AG09319 (cell line): ENCODE data around the gene TSKU.

Experiments used
- DNase-seq: peaks from one replicate; pipeline ENCODE4 v3.0.0-alpha.2; 2010; ENCODE audit warnings: low read depth; ENCODE audit errors: extremely low read depth
- TF ChIP-seq, protein P1 (sequence below): IDR thresholded peaks from 2 replicates; pipeline ENCODE4 v1.5.1; 2011; ENCODE audit warnings: low read depth, mild to moderate bottlenecking, inconsistent platforms, low read length, moderate library complexity

Gene TSKU

DNA sequence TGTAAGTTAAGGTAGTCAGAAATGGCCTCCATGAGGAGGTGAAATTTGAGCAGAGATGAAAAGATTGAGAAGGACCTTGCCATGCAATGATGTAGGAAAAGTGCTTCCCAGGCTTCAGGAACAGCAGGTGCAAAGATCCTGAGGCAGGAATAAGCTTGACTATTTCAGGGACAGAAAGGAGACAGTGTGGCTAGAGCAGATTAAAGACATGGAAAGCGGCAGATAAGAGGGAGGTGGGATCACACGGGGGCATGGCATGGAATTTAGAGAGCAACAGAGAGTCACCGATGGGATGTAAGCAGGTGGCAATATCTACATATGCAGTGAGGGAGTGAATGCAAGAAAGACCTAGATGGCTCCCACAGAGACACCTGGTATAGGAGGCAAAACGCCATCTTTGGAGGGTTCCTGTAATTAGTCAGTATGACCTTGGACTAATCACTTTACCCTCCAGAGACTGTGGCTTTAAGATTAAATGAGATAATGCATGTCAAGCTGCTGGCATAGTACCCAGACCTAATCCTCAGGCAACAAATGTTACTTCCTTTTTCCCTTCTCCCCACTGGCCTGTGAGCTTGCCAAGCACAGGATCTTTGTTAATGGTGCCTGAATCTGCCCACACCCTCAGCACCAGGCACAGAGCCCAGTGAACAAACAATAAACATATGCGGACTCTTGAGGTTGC, 52.9 kb downstream of the TSKU start:
- DNase-seq, result peak; percentile 93
- TF ChIP-seq, protein P1, sequence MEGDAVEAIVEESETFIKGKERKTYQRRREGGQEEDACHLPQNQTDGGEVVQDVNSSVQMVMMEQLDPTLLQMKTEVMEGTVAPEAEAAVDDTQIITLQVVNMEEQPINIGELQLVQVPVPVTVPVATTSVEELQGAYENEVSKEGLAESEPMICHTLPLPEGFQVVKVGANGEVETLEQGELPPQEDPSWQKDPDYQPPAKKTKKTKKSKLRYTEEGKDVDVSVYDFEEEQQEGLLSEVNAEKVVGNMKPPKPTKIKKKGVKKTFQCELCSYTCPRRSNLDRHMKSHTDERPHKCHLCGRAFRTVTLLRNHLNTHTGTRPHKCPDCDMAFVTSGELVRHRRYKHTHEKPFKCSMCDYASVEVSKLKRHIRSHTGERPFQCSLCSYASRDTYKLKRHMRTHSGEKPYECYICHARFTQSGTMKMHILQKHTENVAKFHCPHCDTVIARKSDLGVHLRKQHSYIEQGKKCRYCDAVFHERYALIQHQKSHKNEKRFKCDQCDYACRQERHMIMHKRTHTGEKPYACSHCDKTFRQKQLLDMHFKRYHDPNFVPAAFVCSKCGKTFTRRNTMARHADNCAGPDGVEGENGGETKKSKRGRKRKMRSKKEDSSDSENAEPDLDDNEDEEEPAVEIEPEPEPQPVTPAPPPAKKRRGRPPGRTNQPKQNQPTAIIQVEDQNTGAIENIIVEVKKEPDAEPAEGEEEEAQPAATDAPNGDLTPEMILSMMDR, result no peak

DNA sequence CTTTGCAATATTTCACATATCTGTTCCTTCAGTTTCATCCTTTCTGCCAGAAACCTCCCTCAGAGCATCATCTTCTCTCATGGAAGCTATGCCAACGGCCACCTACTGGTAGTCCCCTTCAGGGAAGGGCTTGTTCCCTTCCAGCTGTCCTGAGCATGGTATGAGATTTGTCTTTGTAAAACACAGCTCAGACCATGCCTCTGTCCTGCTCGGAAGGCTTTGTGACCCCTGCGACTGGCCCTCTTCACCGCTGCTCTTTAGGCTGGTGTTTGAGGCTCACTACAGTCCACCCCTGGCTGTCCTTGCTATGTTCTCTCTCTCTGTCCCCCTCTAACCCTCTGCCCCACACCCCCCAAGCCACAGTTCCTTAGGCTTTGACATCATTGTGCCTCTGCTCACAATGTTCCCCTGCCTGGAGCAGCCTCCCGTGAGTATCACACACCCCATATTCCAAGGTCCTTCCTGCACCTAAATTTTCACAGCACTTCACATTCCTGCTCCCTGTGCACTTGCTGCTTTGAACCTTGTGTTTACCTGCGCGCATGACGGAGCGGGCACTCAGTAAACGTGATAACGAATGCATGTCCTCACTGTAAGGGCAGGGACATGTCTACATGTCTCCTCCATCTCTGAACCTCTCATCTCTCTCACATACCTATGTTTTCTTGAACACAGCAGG, 53.6 kb downstream of the TSKU start:
- no peak for DNase-seq
- TF ChIP-seq, protein P1, result peak; percentile 51

DNA sequence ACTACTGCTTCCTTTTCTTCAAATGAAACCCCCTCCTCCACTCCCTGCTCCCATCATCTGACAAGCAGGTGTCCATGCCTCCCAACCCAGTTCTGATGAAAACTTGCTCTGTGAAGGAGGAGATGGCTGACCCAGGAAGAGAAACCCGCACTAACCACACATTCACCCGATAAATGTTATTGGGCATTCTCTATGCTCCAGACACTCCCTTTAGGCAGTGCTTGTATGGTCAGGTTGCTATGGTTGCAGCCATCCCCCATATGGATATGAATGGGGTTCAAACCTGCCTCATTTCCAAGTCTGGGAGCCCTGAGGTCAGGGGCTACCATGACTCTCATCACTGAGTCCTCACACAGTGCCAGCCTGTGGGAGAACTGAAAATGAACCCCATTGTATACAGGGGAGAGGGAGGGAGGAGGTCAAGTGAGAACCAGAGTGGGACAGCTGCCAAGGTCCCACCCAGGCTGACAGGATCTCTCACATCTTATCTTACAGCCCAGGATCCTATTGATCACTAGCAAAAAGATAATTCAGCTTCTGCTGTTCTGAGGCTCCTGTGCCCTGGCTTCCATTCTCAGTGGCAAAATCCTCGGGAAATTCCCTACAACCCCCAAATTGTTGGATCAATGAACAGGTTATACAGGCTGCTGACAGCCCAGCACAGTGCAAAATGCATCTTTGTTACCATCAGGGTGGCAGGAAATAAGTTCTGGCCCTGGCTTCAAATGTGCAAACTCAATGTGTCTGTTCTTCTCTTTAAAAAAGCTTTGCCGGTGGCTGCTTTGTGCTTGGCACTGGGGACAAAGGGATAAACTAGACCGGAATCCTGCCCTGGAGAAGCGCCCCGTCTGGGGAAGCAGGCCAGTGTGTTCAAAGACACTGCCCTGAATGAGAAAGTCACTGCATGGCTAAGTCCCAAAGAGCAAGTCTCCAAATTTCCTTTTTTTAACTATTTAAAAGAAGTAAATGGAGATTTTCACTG, 54.8 kb downstream of the TSKU start:
- TF ChIP-seq, protein P1, result no peak
- DNase-seq, result no peak

DNA sequence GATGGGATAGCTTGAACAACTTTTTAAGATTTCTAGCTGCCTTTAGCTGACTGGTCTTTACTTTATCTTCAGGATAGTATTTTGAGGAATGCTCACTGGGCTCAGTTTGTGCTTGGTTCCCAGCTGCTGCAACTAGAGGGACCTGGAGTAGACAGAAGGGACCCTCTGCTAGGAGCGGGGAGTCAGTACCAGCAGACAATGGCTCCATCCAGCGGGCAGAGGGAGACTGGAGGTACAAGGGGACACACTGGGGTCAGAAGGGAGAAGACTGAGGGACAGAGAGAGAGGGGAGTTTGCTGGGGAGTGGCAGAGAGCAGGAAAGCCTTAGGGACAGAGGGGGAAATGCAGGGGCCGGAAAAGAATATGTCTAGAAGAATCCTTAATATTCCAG, 55.5 kb downstream of the TSKU start:
- no peak for DNase-seq
- TF ChIP-seq, protein P1, result peak; percentile 29

DNA sequence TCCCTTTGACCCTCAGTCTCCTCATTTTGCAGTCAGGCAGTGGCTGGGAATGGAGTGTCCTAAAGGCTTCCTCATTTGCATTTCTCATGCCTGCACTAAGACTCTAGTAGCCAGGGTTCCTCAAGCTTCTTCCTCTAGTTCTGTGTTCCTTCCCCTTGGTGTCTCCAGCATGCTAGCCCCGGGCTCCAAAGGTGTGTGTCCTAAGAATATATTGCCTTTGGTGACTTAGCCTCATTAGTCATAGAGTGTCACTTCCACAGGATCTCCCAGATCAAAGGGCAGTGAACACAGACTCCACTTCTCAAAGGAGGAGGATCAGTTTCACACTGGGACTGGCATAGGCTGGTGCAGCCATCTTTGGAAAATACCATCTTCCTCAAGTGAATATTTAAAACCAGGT, 56.2 kb downstream of the TSKU start:
- no peak for DNase-seq
- TF ChIP-seq, protein P1, result no peak

DNA sequence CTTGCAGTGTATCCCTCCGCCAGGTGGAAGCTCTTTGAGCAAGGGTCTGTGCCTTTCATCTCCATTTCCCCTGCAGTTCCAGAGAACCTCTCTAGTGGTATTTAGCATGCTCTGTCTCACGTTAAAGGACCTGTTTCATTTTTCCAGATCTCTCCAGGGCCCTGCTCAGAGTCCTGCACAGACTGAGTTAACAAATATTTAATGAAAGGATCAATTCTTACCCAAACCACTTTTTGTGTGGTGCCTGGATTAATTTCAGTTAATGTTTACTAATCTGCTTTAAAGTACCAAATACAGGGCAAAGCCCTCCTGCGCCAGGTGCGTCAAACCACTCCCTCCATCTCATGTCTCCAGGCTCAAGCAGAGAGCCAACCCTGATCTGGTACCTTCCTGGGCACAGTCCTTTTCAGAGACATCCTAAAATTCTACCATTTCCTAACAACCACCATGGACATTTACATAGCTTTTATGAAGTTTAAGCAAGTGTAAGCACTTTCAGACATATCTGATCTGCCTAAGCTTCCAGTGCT, 58.8 kb downstream of the TSKU start:
- DNase-seq, result no peak
- TF ChIP-seq, protein P1, result no peak

DNA sequence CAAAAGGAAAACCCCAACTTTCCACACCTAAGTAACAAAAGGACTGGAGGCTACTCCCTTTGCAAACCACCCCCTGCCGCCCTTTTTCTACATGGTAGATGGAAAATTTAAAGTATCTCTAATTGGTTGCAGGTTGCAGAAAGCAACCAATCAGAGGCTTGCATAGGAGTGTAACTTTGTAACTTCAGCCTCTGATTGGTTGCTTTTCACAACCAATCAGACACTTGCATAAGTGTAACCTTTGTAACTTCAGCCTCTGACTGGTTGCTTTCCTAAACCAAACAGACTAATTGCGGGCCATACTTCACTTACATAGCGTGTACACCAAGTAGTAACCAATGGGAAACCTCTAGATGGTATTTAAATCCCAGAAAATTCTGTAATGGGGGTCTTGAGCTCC, 60.8 kb downstream of the TSKU start:
- TF ChIP-seq, protein P1, result no peak
- DNase-seq, result no peak
